ENCODE data around the gene RAPGEF1.

GRCh38 chr9:131545003-131545785 is 194.7 kb downstream of the RAPGEF1 start, which contains the start of gene PRRT1B:
- TF ChIP-seq, protein P1, sequence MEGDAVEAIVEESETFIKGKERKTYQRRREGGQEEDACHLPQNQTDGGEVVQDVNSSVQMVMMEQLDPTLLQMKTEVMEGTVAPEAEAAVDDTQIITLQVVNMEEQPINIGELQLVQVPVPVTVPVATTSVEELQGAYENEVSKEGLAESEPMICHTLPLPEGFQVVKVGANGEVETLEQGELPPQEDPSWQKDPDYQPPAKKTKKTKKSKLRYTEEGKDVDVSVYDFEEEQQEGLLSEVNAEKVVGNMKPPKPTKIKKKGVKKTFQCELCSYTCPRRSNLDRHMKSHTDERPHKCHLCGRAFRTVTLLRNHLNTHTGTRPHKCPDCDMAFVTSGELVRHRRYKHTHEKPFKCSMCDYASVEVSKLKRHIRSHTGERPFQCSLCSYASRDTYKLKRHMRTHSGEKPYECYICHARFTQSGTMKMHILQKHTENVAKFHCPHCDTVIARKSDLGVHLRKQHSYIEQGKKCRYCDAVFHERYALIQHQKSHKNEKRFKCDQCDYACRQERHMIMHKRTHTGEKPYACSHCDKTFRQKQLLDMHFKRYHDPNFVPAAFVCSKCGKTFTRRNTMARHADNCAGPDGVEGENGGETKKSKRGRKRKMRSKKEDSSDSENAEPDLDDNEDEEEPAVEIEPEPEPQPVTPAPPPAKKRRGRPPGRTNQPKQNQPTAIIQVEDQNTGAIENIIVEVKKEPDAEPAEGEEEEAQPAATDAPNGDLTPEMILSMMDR (IDR thresholded peaks at IDR 0.05) = no peak
- no peak for TF ChIP-seq POLR2A (IDR thresholded peaks at IDR 0.05)
